Smooth muscle cell (in vitro differentiated cells): ENCODE results near the gene DPP10. TPM values are rescaled to one million over a fixed set of nuclear protein-coding genes. Genes with fewer than 3 reads are reported as not detected.

Source experiments
- DNase-seq: peaks from one replicate; lab custom pipeline; 2025; ENCODE audit not compliant: unreplicated experiment; lab: John Stamatoyannopoulos, UW
- H2AFZ ChIP-seq: fragments of 200-600 bp; sonication (generic); 2 replicates; pipeline ENCODE4 v1.6.0; 2016; ENCODE audit warnings: antibody characterized with exemption, low read depth, mild to moderate bottlenecking
- H3F3A ChIP-seq: fragments of 200-600 bp; sonication (generic); 2 replicates; pipeline ENCODE4 v1.6.0; 2017; ENCODE audit warnings: antibody characterized with exemption, low read depth
- H3K27ac ChIP-seq: fragments of 200-600 bp; sonication (generic); 2 replicates; pipeline ENCODE4 v1.5.1; 2016; ENCODE audit warnings: low read depth, mild to moderate bottlenecking
- H3K27me3 ChIP-seq: fragments of 200-600 bp; sonication (generic); 2 replicates; pipeline ENCODE4 v1.6.1; 2016; ENCODE audit warnings: low read depth, mild to moderate bottlenecking
- H3K36me3 ChIP-seq: fragments of 200-600 bp; sonication (generic); 2 replicates; pipeline ENCODE4 v1.5.1; 2016; ENCODE audit warnings: low read depth
- H3K4me1 ChIP-seq: fragments of 200-600 bp; sonication (generic); 2 replicates; pipeline ENCODE4 v1.5.1; 2016; ENCODE audit warnings: low read depth
- H3K4me2 ChIP-seq: fragments of 200-600 bp; sonication (generic); 2 replicates; pipeline ENCODE4 v1.6.0; 2016; ENCODE audit warnings: mild to moderate bottlenecking
- H3K4me3 ChIP-seq: fragments of 200-600 bp; sonication (generic); 2 replicates; pipeline ENCODE4 v1.5.1; 2016; ENCODE audit warnings: mild to moderate bottlenecking
- H3K79me2 ChIP-seq: fragments of 200-600 bp; sonication (generic); 2 replicates; pipeline ENCODE4 v1.6.0; 2016; ENCODE audit warnings: low read depth, mild to moderate bottlenecking
- H3K9ac ChIP-seq: fragments of 200-600 bp; sonication (generic); 2 replicates; pipeline ENCODE4 v1.6.0; 2016; ENCODE audit warnings: low read depth
- H3K9me3 ChIP-seq: fragments of 200-600 bp; sonication (generic); replicated peaks from 2 replicates; pipeline ENCODE4 v1.5.1; 2016; ENCODE audit warnings: low read depth
- H4K20me1 ChIP-seq: fragments of 200-600 bp; sonication (generic); 2 replicates; pipeline ENCODE4 v1.6.0; 2016; ENCODE audit warnings: low read depth
- WGBS: methylation state at CpG from one replicate; pipeline ENCODE4 v1.1.7; 2016; ENCODE audit warnings: low lambda C conversion rate; 5-methylcytosine and 5-hydroxymethylcytosine counted together
- polyA plus RNA-seq: library from polyadenylated mRNA; unstranded; fragments of >200 nt; fragmentation: Nextera tagmentation; extraction: Ambion mirVana; gene quantifications from 2 replicates; pipeline ENCODE4 v1.2.1, GENCODE V29; 2016
- total RNA-seq: library from RNA; depleted of rRNA; stranded (reverse); fragments of >200 nt; gene quantifications from 2 replicates; pipeline ENCODE4 v1.2.3, GENCODE V29; 2014
- TF ChIP-seq, protein P1 (sequence below): fragments of 200-600 bp; sonication (generic); IDR thresholded peaks from 2 replicates; pipeline ENCODE4 v1.5.1; 2017; ENCODE audit warnings: borderline replicate concordance, mild to moderate bottlenecking, antibody characterized with exemption; ENCODE audit not compliant: insufficient read depth, poor library complexity, severe bottlenecking

The DPP10 gene
- total and polyA plus RNA-seq, 2 experiments from 2014 or later = 3.6 TPM; not detected in 1

DNA sequence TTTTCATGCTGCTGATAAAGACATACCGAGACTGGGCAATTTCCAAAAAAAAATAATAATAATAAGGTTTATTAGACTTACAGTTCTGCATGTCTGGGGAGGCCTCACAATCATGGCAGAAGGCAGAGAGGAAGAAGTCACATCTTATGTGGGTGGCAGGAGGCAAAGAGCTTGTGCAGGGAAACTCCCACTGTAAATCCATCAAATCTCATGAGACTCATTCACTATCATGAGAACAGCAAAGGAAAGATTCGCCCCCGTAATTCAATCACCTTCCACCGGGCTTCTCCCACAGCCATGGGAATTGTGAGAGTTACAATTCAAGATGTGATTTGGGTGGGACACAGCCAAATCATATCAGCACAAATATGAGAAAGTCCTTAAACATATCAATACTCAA, 1314.8 kb downstream of the DPP10 start:
- no peaks in the 10 kb centered on the region for H3K4me1 ChIP-seq
- no peaks in the 10 kb centered on the region for H3F3A ChIP-seq
- H3K36me3 ChIP-seq = no peaks in the 10 kb centered on the region
- H3K27ac ChIP-seq = no peak overlapping the region
- no peak for DNase-seq
- no peak overlapping the region for H3K9ac ChIP-seq
- H3K4me2 ChIP-seq = no peak overlapping the region
- no peak overlapping the region for H2AFZ ChIP-seq
- H3K27me3 ChIP-seq = no peaks in the 10 kb centered on the region
- H3K9me3 ChIP-seq = no peaks in the 10 kb centered on the region
- WGBS = 89% methylated on average over 4 of the region's 4 CpGs
- no peaks in the 10 kb centered on the region for H3K79me2 ChIP-seq
- no peak overlapping the region for H3K4me3 ChIP-seq
- TF ChIP-seq, protein P1, sequence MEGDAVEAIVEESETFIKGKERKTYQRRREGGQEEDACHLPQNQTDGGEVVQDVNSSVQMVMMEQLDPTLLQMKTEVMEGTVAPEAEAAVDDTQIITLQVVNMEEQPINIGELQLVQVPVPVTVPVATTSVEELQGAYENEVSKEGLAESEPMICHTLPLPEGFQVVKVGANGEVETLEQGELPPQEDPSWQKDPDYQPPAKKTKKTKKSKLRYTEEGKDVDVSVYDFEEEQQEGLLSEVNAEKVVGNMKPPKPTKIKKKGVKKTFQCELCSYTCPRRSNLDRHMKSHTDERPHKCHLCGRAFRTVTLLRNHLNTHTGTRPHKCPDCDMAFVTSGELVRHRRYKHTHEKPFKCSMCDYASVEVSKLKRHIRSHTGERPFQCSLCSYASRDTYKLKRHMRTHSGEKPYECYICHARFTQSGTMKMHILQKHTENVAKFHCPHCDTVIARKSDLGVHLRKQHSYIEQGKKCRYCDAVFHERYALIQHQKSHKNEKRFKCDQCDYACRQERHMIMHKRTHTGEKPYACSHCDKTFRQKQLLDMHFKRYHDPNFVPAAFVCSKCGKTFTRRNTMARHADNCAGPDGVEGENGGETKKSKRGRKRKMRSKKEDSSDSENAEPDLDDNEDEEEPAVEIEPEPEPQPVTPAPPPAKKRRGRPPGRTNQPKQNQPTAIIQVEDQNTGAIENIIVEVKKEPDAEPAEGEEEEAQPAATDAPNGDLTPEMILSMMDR = no peak
- H4K20me1 ChIP-seq = no peaks in the 10 kb centered on the region

DNA sequence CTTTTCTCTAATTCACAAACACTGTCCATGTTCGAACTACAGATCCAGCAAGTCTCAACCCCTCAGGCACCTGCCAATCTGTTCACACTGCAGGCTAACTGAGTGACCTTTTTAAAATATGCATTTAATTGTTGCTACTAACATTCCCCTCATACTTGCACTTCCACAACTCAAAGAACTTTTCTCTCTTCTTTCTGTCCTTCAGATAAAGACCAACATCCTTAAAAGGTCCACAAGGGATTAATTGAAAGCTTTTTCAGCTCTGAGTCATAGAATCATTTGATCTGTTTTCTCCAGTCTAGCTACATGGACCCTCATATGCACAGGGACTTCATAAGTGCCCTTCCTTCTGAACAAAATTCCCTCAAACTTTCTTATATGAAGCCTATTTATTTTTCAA, 1321.2 kb downstream of the DPP10 start:
- H3K36me3 ChIP-seq = no peaks in the 10 kb centered on the region
- WGBS = 59% methylated on average over 1 of the region's 1 CpG
- H3K4me1 ChIP-seq = no peaks in the 10 kb centered on the region
- H3K79me2 ChIP-seq = no peaks in the 10 kb centered on the region
- H3F3A ChIP-seq = no peaks in the 10 kb centered on the region
- no peak overlapping the region for H3K9ac ChIP-seq
- no peaks in the 10 kb centered on the region for H3K27me3 ChIP-seq
- H4K20me1 ChIP-seq = no peaks in the 10 kb centered on the region
- TF ChIP-seq, protein P1 = no peak
- H3K9me3 ChIP-seq = no peaks in the 10 kb centered on the region
- no peak overlapping the region for H3K4me2 ChIP-seq
- H3K27ac ChIP-seq = no peak overlapping the region
- H3K4me3 ChIP-seq = no peak overlapping the region
- no peak overlapping the region for H2AFZ ChIP-seq
- DNase-seq = no peak

DNA sequence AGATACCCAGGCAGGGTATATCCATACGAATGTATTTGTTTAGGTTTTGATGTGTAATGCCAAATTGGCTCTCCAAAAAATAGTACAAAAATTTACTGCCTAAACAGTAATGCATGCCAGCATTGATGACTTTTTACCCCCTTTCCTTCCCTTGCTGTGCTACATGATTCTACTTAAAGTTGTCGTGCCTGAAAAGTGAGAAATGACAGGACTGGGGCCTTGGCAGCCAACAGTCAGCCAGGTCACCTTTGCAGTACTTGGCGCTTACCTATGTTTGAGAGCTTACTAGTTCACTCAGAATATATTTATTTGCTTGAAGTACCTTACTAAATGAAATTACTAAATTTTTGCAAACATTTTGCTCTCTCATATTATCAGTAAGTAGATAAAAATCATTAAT, 1329.1 kb downstream of the DPP10 start:
- no peaks in the 10 kb centered on the region for H3K36me3 ChIP-seq
- no peak overlapping the region for H3K4me2 ChIP-seq
- no peak overlapping the region for H3K4me3 ChIP-seq
- H4K20me1 ChIP-seq = no peaks in the 10 kb centered on the region
- H3K4me1 ChIP-seq = no peaks in the 10 kb centered on the region
- no peaks in the 10 kb centered on the region for H3F3A ChIP-seq
- H3K27me3 ChIP-seq = no peaks in the 10 kb centered on the region
- TF ChIP-seq, protein P1 = no peak
- 81% methylated on average over 3 of the region's 3 CpGs for WGBS
- no peak for DNase-seq
- H3K9ac ChIP-seq = no peak overlapping the region
- no peak overlapping the region for H3K27ac ChIP-seq
- no peaks in the 10 kb centered on the region for H3K79me2 ChIP-seq
- H3K9me3 ChIP-seq = no peaks in the 10 kb centered on the region
- H2AFZ ChIP-seq = no peak overlapping the region

DNA sequence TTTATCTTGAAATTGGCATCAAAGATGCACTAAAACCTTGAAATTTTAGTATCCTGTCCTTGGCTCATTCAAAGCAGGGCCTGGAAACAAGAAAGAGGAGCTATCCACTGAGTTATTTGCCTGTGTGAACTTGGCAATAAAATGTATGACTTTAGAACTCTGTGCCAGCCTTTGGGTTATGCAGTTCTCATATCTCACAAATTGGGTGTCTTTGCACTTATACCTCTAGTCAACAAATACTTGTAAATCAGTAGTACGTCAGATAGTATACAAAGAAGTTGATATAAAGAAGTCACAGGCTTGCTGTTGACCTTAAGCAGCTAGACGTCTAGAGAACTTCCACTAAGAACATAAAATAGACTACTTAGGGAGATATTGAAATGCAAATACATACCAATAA, 1331.9 kb downstream of the DPP10 start:
- Histone ChIP-seq H3K36me3 (no peaks in the 10 kb centered on the region), H3K9me3 (no peaks in the 10 kb centered on the region), H3K27ac (no peak overlapping the region), H3K4me2 (no peak overlapping the region), H4K20me1 (no peaks in the 10 kb centered on the region), H3K79me2 (no peaks in the 10 kb centered on the region), H3K27me3 (no peaks in the 10 kb centered on the region), H3K4me3 (no peak overlapping the region), H3F3A (no peaks in the 10 kb centered on the region), H2AFZ (no peak overlapping the region), H3K9ac (no peak overlapping the region), H3K4me1 (no peaks in the 10 kb centered on the region)
- WGBS = 59% methylated on average over 2 of the region's 2 CpGs
- DNase-seq = no peak
- TF ChIP-seq, protein P1 = no peak
